ENCODE measurements around the gene TRPC4.

GRCh38 chr13:37701306-37701705, 168.3 kb downstream of the TRPC4 start:
- TF ChIP-seq POLR2AphosphoS5 (IDR thresholded peaks at IDR 0.05; ENCODE audit: borderline replicate concordance, low read depth, low read length) = no peak
- no peak for TF ChIP-seq EZH2 (IDR thresholded peaks at IDR 0.05)
